Common myeloid progenitor, CD34-positive (primary cell): ENCODE data around the gene CSF3.

Experiments
- CTCF ChIA-PET: fragments of 350-600 bp; sonication (Branson Sonifier 250); formaldehyde crosslinking; loops from one replicate; lab custom pipeline; 2021; ENCODE audit warnings: antibody characterized with exemption; lab: Charles Lee
- POLR2A ChIA-PET: fragments of 350-600 bp; sonication (Branson Sonifier 250); formaldehyde crosslinking; loops from one replicate; lab custom pipeline; 2021; ENCODE audit warnings: antibody characterized with exemption; lab: Charles Lee
- DNase-seq, 3 donors: peaks; one replicate each; pipeline versions ENCODE4 v3.0.0 to v3.0.0-alpha.2; 2013
- H3K27ac ChIP-seq, 2 experiments: 1 replicate in 1 of 2; 2 replicates in 1 of 2; pipeline ENCODE4 v1.7.0; 2013; ENCODE audit warnings: inconsistent platforms in 2 of 2, low read length in 2 of 2, mild to moderate bottlenecking in 2 of 2, low read depth in 1 of 2, moderate library complexity in 1 of 2; ENCODE audit not compliant: severe bottlenecking in 2 of 2, insufficient read depth in 1 of 2, poor library complexity in 1 of 2
- H3K27me3 ChIP-seq, 5 experiments: replicated peaks in 2 of 5; 1 replicate in 3 of 5; 2 replicates in 2 of 5; pipeline versions ENCODE4 v1.6.1 to v1.7.0; 2013; ENCODE audit warnings: low read length in 4 of 5, mild to moderate bottlenecking in 2 of 5, moderate library complexity in 2 of 5, inconsistent platforms in 1 of 5; ENCODE audit not compliant: insufficient read depth in 5 of 5, control insufficient read depth in 4 of 5
- H3K36me3 ChIP-seq, 4 experiments: 1 replicate in 2 of 4; 2 replicates in 2 of 4; pipeline versions ENCODE4 v1.6.1 to v1.7.0; 2013; ENCODE audit warnings: low read length in 3 of 4, control low read depth in 1 of 4, mild to moderate bottlenecking in 1 of 4; ENCODE audit not compliant: control insufficient read depth in 4 of 4, insufficient read depth in 4 of 4
- H3K4me1 ChIP-seq, 4 experiments: 1 replicate in 3 of 4; 2 replicates in 1 of 4; pipeline versions ENCODE4 v1.6.1 to v1.7.1; 2013; ENCODE audit warnings: low read length in 3 of 4, mild to moderate bottlenecking in 3 of 4, control low read depth in 1 of 4, inconsistent platforms in 1 of 4, moderate library complexity in 1 of 4; ENCODE audit not compliant: control insufficient read depth in 4 of 4, insufficient read depth in 4 of 4; ENCODE audit errors: control extremely low read depth in 1 of 4
- H3K4me3 ChIP-seq, 7 experiments: 1 replicate in 4 of 7; 2 replicates in 3 of 7; pipeline versions ENCODE4 v1.5.1 to v1.7.0; 2013; ENCODE audit warnings: mild to moderate bottlenecking in 7 of 7, low read length in 6 of 7, moderate library complexity in 6 of 7, inconsistent platforms in 2 of 7, low read depth in 2 of 7, control low read depth in 1 of 7; ENCODE audit not compliant: insufficient read depth in 4 of 7, control insufficient read depth in 1 of 7; ENCODE audit errors: extremely low read depth in 1 of 7
- H3K9me3 ChIP-seq, 5 experiments: 1 replicate in 4 of 5; 2 replicates in 1 of 5; pipeline versions ENCODE4 v1.6.1 to v1.7.1; 2013; ENCODE audit warnings: low read length in 4 of 5, mild to moderate bottlenecking in 2 of 5, inconsistent platforms in 1 of 5, low read depth in 1 of 5, moderate library complexity in 1 of 5; ENCODE audit not compliant: control insufficient read depth in 4 of 5, insufficient read depth in 2 of 5; ENCODE audit errors: control extremely low read depth in 1 of 5
- WGBS: methylation state at CpG from one replicate; pipeline ENCODE4 v1.1.5; 2013; ENCODE audit not compliant: insufficient coverage; 5-methylcytosine and 5-hydroxymethylcytosine counted together

CSF3 gene

DNA sequence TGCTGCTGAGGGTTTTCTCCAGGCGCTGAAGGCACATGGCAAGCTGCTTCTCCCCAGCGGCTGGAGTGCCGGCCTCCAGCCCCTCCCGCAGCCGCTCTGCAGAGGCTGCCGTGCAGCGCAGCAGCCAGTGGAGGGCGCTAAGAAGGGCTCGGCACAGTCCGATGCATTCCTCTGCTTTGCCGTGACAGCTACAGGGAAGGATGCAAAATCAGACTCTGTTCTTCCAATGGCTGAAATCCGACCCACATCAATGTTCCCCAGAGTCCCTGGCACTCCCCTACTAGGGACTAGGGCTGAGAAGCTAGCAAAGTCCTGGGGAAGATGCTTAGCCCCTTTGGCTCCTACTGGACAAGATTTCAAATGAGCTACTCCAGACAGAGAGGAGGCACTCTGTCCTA is 19.9 kb downstream of the CSF3 start:
- ChIA-PET POLR2A (no interaction called here), CTCF (interaction anchor here (1.1 to 6.2 kb wide), 8 partner anchors 8 to 77 kb away, joined by 3 to 56 read pairs (median 10); no protein-coding TSS in a partner anchor)
- peak; percentile 14 to 36 (median 36) for DNase-seq
- WGBS = 96% methylated on average over 12 of the region's 12 CpGs
- peaks cover 15 to 56% (median 47%) of the 10 kb centered on the region in 4 experiments for H3K36me3 ChIP-seq
- H3K4me1 ChIP-seq = peaks cover 0 to 4% (median 1%) of the 10 kb centered on the region in 4 experiments
- no peaks in the 10 kb centered on the region for H3K27me3 ChIP-seq
- no peak overlapping the region for H3K27ac ChIP-seq
- H3K4me3 ChIP-seq = no peak overlapping the region
- H3K9me3 ChIP-seq = no peaks in the 10 kb centered on the region

GRCh38 chr17:40038882-40039513 is 23.8 kb downstream of the CSF3 start:
- 34% methylated on average over 10 of the region's 11 CpGs for WGBS
- ChIA-PET CTCF (interaction anchor here (0.8 to 6.2 kb wide), 18 partner anchors 11 to 77 kb away, joined by 3 to 56 read pairs (median 6); partner anchors contain the start of genes CSF3 and MED24), POLR2A (interaction anchor here (0.7 to 0.8 kb wide), 2 partner anchors 20 to 129 kb away, joined by 3 read pairs; no protein-coding TSS in a partner anchor)
- H3K36me3 ChIP-seq = peaks cover 7 to 27% (median 21%) of the 10 kb centered on the region in 4 experiments
- H3K4me1 ChIP-seq = peaks cover 0 to 5% (median 2%) of the 10 kb centered on the region in 4 experiments
- DNase-seq = peak; percentile 47 to 68 (median 64)
- H3K9me3 ChIP-seq = no peaks in the 10 kb centered on the region
- no peak overlapping the region for H3K27ac ChIP-seq
- H3K4me3 ChIP-seq = no peak overlapping the region
- H3K27me3 ChIP-seq = no peaks in the 10 kb centered on the region

- no peaks in the 10 kb centered on the region for H3K27me3 ChIP-seq
- H3K4me3 ChIP-seq = no peak overlapping the region
- 84% methylated on average over 2 of the region's 2 CpGs for WGBS
- no peak for DNase-seq
- H3K9me3 ChIP-seq = no peaks in the 10 kb centered on the region
- H3K4me1 ChIP-seq = peaks cover 0 to 5% (median 2%) of the 10 kb centered on the region in 4 experiments
- CTCF ChIA-PET = interaction anchor here (0.7 to 3.8 kb wide), 12 partner anchors 11 to 143 kb away, joined by 3 to 25 read pairs (median 4); partner anchors contain the start of gene MED24
- peaks cover 0 to 9% (median 6%) of the 10 kb centered on the region in 4 experiments for H3K36me3 ChIP-seq
- H3K27ac ChIP-seq = no peak overlapping the region
- POLR2A ChIA-PET = no interaction called here
These were observed 26.0 kb downstream of the CSF3 start for GRCh38 chr17:40041196-40041595.

GRCh38 chr17:40056379-40057015 is 41.3 kb downstream of the CSF3 start:
- no peak for DNase-seq
- no peak overlapping the region for H3K4me3 ChIP-seq
- POLR2A ChIA-PET = interaction anchor here (0.6 kb wide), 1 partner anchor 8 kb away, joined by 3 read pairs; no protein-coding TSS in a partner anchor
- peaks cover 0 to 5% (median 0%) of the 10 kb centered on the region in 5 experiments for H3K27me3 ChIP-seq
- 100% methylated on average over 2 of the region's 6 CpGs for WGBS
- peaks cover 2 to 8% (median 7%) of the 10 kb centered on the region in 4 experiments for H3K36me3 ChIP-seq
- peaks cover 0 to 13% (median 9%) of the 10 kb centered on the region in 4 experiments for H3K4me1 ChIP-seq
- no peaks in the 10 kb centered on the region for H3K9me3 ChIP-seq
- H3K27ac ChIP-seq = no peak overlapping the region
- CTCF ChIA-PET = interaction anchor here (1.9 to 7.4 kb wide), 3 partner anchors 10 to 28 kb away, joined by 6 to 42 read pairs (median 15); no protein-coding TSS in a partner anchor

DNA sequence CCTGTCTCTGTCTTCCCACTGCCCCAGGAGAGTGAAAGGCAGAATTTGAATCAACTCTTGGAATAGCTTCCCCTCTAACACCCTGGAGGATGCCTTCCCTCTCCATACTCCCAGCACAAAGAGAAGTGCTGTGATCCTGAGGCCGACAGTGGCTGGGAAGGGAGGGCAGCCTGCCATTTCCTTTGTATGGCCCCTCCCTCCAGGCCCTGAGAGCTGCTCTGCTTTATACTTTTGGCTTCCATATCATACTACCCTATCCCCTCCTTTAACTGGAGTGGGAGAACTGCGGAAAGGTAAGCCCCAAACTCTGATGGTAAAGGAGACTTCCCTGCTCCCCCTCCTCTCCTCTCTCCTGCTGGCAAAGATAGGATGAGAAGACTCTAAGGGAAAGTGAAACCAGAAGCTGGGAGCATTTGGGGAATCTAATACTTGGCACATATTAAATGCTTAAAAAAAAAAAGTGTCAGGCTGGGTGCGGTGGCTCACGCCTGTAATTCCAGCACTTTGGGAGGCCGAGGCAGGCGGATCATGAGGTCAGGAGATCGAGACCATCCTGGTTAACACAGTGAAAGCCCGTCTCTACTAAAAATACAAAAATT is 43.0 kb downstream of the CSF3 start:
- Histone ChIP-seq H3K36me3 (no peaks in the 10 kb centered on the region), H3K27ac (no peak overlapping the region), H3K4me3 (no peak overlapping the region), H3K4me1 (peaks cover 0 to 19% (median 15%) of the 10 kb centered on the region in 4 experiments), H3K9me3 (no peaks in the 10 kb centered on the region), H3K27me3 (peaks cover 0 to 5% (median 0%) of the 10 kb centered on the region in 5 experiments)
- ChIA-PET CTCF (interaction anchor here (1.1 to 7.4 kb wide), 7 partner anchors 8 to 43 kb away, joined by 3 to 50 read pairs (median 5); partner anchors contain the start of gene CSF3), POLR2A (interaction anchor here (0.5 kb wide), 1 partner anchor 19 kb away, joined by 3 read pairs; no protein-coding TSS in a partner anchor)
- DNase-seq = no peak
- WGBS = 77% methylated on average over 7 of the region's 8 CpGs

- WGBS = no CpG with 5 or more reads among the region's 1 CpG
- H3K4me3 ChIP-seq = no peak overlapping the region
- peaks cover 0 to 21% (median 15%) of the 10 kb centered on the region in 4 experiments for H3K4me1 ChIP-seq
- POLR2A ChIA-PET = interaction anchor here (0.5 kb wide), 1 partner anchor 20 kb away, joined by 3 read pairs; no protein-coding TSS in a partner anchor
- CTCF ChIA-PET = interaction anchor here (1.1 to 7.4 kb wide), 10 partner anchors 12 to 54 kb away, joined by 3 to 50 read pairs (median 4); partner anchors contain the start of gene CSF3
- H3K27me3 ChIP-seq = peaks cover 0 to 5% (median 0%) of the 10 kb centered on the region in 5 experiments
- no peaks in the 10 kb centered on the region for H3K36me3 ChIP-seq
- no peaks in the 10 kb centered on the region for H3K9me3 ChIP-seq
- no peak overlapping the region for H3K27ac ChIP-seq
- DNase-seq = no peak
These were observed 43.6 kb downstream of the CSF3 start for GRCh38 chr17:40058865-40059264.
